GM12878 (cell line): ENCODE measurements around the gene DST. TPM values are rescaled to one million over a fixed set of nuclear protein-coding genes. Genes with fewer than 3 reads are reported as not detected.

Experiments used
- ATAC-seq: fragments of 200-7000 bp; cut with Tn5 transposase; 3 replicates; pipeline ENCODE4 v1.9.1; 2020; ENCODE audit warnings: mild to moderate bottlenecking, moderate library complexity
- BruUV-seq: library from RNA; stranded (reverse); fragments of 400-500 nt; replicated peaks from 2 replicates; lab custom pipeline; 2021; lab: Mats Ljungman, UMichigan
- CTCF ChIA-PET: fragments of 300-600 bp; sonication (Branson Sonifier 250); formaldehyde crosslinking; extraction: SDS; loops from one replicate; lab custom pipeline; 2021; ENCODE audit warnings: inconsistent platforms; lab: Yijun Ruan, JAX
- POLR2A ChIA-PET: fragments of 350-600 bp; formaldehyde crosslinking; extraction: SDS; loops from one replicate; lab custom pipeline; 2021; ENCODE audit warnings: inconsistent platforms; lab: Charles Lee
- RAD21 ChIA-PET: fragments of 300-600 bp; sonication (Branson Sonifier 250); formaldehyde crosslinking; loops from one replicate; lab custom pipeline; 2023; ENCODE audit warnings: antibody characterized with exemption; ENCODE audit not compliant: unreplicated experiment; lab: Charles Lee
- SMC1A ChIA-PET: fragments of 300-600 bp; sonication (Branson Sonifier 250); formaldehyde crosslinking; loops from one replicate; lab custom pipeline; 2023; ENCODE audit not compliant: unreplicated experiment, uncharacterized antibody; lab: Charles Lee
- DNase-seq: peaks from one replicate; pipeline ENCODE4 v3.0.0-alpha.2; 2011; ENCODE audit warnings: low read depth, low spot score
- FAIRE-seq: peaks from 3 replicates; lab custom pipeline; 2011; peaks lifted over from hg19 to GRCh38; lab: Jason Lieb, UNC
- H2AFZ ChIP-seq: 2 replicates; pipeline ENCODE4 v1.6.0; 2011; ENCODE audit warnings: low read depth, low read length, control low read depth; ENCODE audit not compliant: control insufficient read depth
- H3K27ac ChIP-seq: 2 replicates; pipeline ENCODE4 v1.5.1; 2011; ENCODE audit warnings: control low read depth; ENCODE audit not compliant: control insufficient read depth, insufficient read depth
- H3K27me3 ChIP-seq, 2 experiments: replicated peaks in 1 of 2; 2 replicates each; pipeline versions ENCODE4 v1.6.0 to v1.6.1; 2011; ENCODE audit warnings: low read length in 1 of 2; ENCODE audit not compliant: control insufficient read depth in 2 of 2, insufficient read depth in 2 of 2
- H3K36me3 ChIP-seq, 2 experiments: 2 replicates each; pipeline ENCODE4 v1.5.1; 2011; ENCODE audit warnings: low read length in 1 of 2; ENCODE audit not compliant: control insufficient read depth in 2 of 2, insufficient read depth in 2 of 2
- H3K4me1 ChIP-seq: 2 replicates; pipeline ENCODE4 v1.6.1; 2011; ENCODE audit warnings: mild to moderate bottlenecking, low read length, moderate library complexity, mixed read lengths; ENCODE audit not compliant: control insufficient read depth, insufficient read depth
- H3K4me2 ChIP-seq: 2 replicates; pipeline ENCODE4 v1.6.0; 2011; ENCODE audit warnings: control low read depth; ENCODE audit not compliant: control insufficient read depth, insufficient read depth
- H3K4me3 ChIP-seq: fragments of 200-600 bp; sonication (generic); 2 replicates; pipeline ENCODE4 v1.5.1; 2016
- H3K79me2 ChIP-seq: 2 replicates; pipeline ENCODE4 v1.6.0; 2011; ENCODE audit warnings: low read length; ENCODE audit not compliant: control insufficient read depth, insufficient read depth
- H3K9ac ChIP-seq: 2 replicates; pipeline ENCODE4 v1.8.0; 2011; ENCODE audit warnings: low read length, control low read depth, mixed read lengths; ENCODE audit not compliant: control insufficient read depth, insufficient read depth
- H3K9me3 ChIP-seq: replicated peaks from 3 replicates; pipeline ENCODE4 v1.5.1; 2011; ENCODE audit warnings: mild to moderate bottlenecking, low read length; ENCODE audit not compliant: control insufficient read depth, insufficient read depth
- H4K20me1 ChIP-seq: 2 replicates; pipeline ENCODE4 v1.6.0; 2011; ENCODE audit not compliant: control insufficient read depth, insufficient read depth
- WGBS: methylation state at CpG from one replicate; pipeline ENCODE4 v1.1.6; 2016; ENCODE audit warnings: low lambda C conversion rate; ENCODE audit not compliant: insufficient replicate concordance, insufficient coverage; ENCODE audit errors: missing lambda C conversion rate; 5-methylcytosine and 5-hydroxymethylcytosine counted together
- in situ Hi-C: fragments of 300-500 bp; cut with MboI; formaldehyde crosslinking; loops from 9 replicates; pipeline ENCODE4 v1.14.3; 2018; ENCODE audit warnings: mixed read lengths
- intact Hi-C: fragments of 100-400 bp; cut with micrococcal nuclease; formaldehyde crosslinking; loops from one replicate; pipeline ENCODE4 v1.14.2; 2022; ENCODE audit not compliant: unreplicated experiment
- polyA plus RNA-seq, 11 experiments: library from polyadenylated mRNA; depleted of rRNA in 4 of 11; unstranded in 6 of 11; stranded (reverse) in 5 of 11; fragments of >200 nt; fragmentation: Nextera tagmentation in 4 of 11; fragmentation: Illumina TruSeq in 1 of 11; extraction: Ambion mirVana in 4 of 11; extraction: Trizol in 1 of 11; gene quantifications; 1 replicate in 1 of 11; 2 replicates in 10 of 11; pipeline versions ENCODE4 v1.2.1 to v1.2.3, GENCODE V29; 2011 to 2016; ENCODE audit warnings: inconsistent platforms in 2 of 11, missing spikeins in 2 of 11, low read depth in 1 of 11
- total RNA-seq, 4 experiments: library from RNA; depleted of rRNA in 3 of 4; stranded (reverse); fragments of >200 nt in 3 of 4; fragmentation: Illumina TruSeq in 1 of 4; extraction: Trizol in 1 of 4; gene quantifications; 2 replicates each; pipeline versions ENCODE4 v1.2.1 to v1.2.3, GENCODE V29; 2013 to 2021
- TF ChIP-seq, protein P1 (sequence below): fragments of 450-650 bp; formaldehyde crosslinking; IDR thresholded peaks from 2 replicates; pipeline ENCODE4 v1.5.0; 2022; ENCODE audit warnings: mild to moderate bottlenecking, missing genetic modification characterization

The DST gene
- total and polyA plus RNA-seq, 10 of the 15 experiments (the other 5 are each of a cell fraction or from before 2014, with no cell fraction given) = 32.1 to 156 (median 75.0) TPM

DNA sequence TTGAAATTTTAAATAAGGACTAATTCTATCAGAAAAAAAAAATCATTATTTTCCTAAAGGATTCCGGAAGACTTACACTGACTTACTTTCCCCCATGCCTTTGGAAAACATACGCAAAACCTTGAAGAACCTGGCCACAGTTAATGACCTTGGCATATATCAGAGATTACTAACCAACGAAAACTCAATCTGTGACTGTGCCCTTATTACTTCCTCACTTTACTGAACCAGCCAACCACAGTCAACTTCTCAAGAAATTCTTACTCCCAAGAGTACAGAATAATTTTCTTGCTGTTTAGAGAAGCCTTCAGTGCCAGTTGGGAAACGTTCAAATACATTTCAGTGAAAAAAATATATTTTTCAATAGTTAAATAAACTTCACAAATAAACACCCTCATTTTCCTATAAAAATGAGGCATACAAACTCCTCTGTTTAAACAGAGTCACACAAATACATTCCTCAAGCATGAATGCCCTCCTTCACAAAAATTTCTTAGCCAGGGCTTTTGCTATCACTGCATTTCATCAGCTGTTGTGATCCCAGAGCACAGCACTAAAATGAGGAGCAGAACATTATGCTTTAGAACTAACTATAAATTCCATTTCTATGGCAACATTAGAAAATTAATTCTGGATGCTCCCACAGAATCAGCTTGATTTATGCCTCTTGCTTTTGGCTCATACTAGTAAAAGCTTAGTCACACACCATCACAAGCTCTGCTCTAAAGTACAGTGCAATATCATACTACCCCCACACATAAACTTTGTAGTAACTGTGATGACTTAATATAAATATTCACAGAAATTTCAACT, 117.6 kb downstream of the DST start:
- Histone ChIP-seq H3K9ac (no peak overlapping the region), H3K79me2 (no peaks in the 10 kb centered on the region), H4K20me1 (no peaks in the 10 kb centered on the region), H2AFZ (no peak overlapping the region), H3K4me1 (no peaks in the 10 kb centered on the region), H3K27me3 (no peaks in the 10 kb centered on the region), H3K4me2 (no peak overlapping the region), H3K27ac (no peak overlapping the region), H3K36me3 (peaks cover 4 to 32% of the 10 kb centered on the region in 2 experiments), H3K4me3 (no peak overlapping the region), H3K9me3 (no peaks in the 10 kb centered on the region)
- no peak for ATAC-seq
- intact Hi-C loops = no loop called here
- ChIA-PET POLR2A (interaction anchor here (0.6 kb wide), 1 partner anchor 17 kb away, joined by 4 read pairs; no protein-coding TSS in a partner anchor), RAD21 (interaction anchor here (1.7 kb wide), 1 partner anchor 14 kb away, joined by 7 read pairs; no protein-coding TSS in a partner anchor), SMC1A (interaction anchor here (2.1 kb wide), 1 partner anchor 16 kb away, joined by 14 read pairs; no protein-coding TSS in a partner anchor), CTCF (interaction anchor here (0.9 to 1.5 kb wide), 5 partner anchors 14 to 45 kb away, joined by 3 to 5 read pairs (median 3); no protein-coding TSS in a partner anchor)
- TF ChIP-seq, protein P1, sequence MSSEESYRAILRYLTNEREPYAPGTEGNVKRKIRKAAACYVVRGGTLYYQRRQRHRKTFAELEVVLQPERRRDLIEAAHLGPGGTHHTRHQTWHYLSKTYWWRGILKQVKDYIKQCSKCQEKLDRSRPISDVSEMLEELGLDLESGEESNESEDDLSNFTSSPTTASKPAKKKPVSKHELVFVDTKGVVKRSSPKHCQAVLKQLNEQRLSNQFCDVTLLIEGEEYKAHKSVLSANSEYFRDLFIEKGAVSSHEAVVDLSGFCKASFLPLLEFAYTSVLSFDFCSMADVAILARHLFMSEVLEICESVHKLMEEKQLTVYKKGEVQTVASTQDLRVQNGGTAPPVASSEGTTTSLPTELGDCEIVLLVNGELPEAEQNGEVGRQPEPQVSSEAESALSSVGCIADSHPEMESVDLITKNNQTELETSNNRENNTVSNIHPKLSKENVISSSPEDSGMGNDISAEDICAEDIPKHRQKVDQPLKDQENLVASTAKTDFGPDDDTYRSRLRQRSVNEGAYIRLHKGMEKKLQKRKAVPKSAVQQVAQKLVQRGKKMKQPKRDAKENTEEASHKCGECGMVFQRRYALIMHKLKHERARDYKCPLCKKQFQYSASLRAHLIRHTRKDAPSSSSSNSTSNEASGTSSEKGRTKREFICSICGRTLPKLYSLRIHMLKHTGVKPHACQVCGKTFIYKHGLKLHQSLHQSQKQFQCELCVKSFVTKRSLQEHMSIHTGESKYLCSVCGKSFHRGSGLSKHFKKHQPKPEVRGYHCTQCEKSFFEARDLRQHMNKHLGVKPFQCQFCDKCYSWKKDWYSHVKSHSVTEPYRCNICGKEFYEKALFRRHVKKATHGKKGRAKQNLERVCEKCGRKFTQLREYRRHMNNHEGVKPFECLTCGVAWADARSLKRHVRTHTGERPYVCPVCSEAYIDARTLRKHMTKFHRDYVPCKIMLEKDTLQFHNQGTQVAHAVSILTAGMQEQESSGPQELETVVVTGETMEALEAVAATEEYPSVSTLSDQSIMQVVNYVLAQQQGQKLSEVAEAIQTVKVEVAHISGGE (CRISPR knock-in tag) = no peak
- in situ Hi-C loops = no loop called here
- 54% methylated on average over 4 of the region's 4 CpGs for WGBS
- no TSS peak for BruUV-seq
- no peak for DNase-seq
- FAIRE-seq = no peak
